CD14-positive monocyte (primary cell): ENCODE results near the gene TEX29. TPM values are rescaled to one million over a fixed set of nuclear protein-coding genes. Genes with fewer than 3 reads are reported as not detected.
A peak's percentile ranks its signal among the peaks of the same experiment; 100 is the strongest.

ENCODE experiments used
- DNase-seq, 3 donors: peaks; one replicate each; pipeline ENCODE4 v3.0.0-alpha.2; 2011 to 2022
- H2AFZ ChIP-seq: 2 replicates; pipeline ENCODE4 v1.6.0; 2012; ENCODE audit warnings: mild to moderate bottlenecking, low read depth, low read length, inconsistent platforms; ENCODE audit not compliant: insufficient read depth, poor library complexity, severe bottlenecking
- H3K27ac ChIP-seq, 2 donors: 1 replicate in 1 of 2; 2 replicates in 1 of 2; pipeline ENCODE4 v1.5.1; 2012 to 2013; ENCODE audit warnings: low read length in 2 of 2, control low read depth in 1 of 2, inconsistent platforms in 1 of 2, low read depth in 1 of 2, mild to moderate bottlenecking in 1 of 2
- H3K27me3 ChIP-seq, 2 donors: one replicate each; pipeline versions ENCODE4 v1.6.0 to v1.6.1; 2011 to 2013; ENCODE audit warnings: low read length in 2 of 2; ENCODE audit not compliant: control insufficient read depth in 2 of 2, insufficient read depth in 2 of 2
- H3K36me3 ChIP-seq, 2 donors: replicated peaks in 1 of 2; 1 replicate in 1 of 2; 2 replicates in 1 of 2; pipeline versions ENCODE4 v1.5.1 to v1.6.1; 2012 to 2013; ENCODE audit warnings: low read length in 2 of 2, control low read depth in 1 of 2, inconsistent platforms in 1 of 2, mild to moderate bottlenecking in 1 of 2; ENCODE audit not compliant: insufficient read depth in 2 of 2, control insufficient read depth in 1 of 2
- H3K4me1 ChIP-seq, 2 donors: 1 replicate in 1 of 2; 2 replicates in 1 of 2; pipeline versions ENCODE4 v1.5.1 to v1.6.1; 2012 to 2013; ENCODE audit warnings: low read length in 2 of 2, control low read depth in 1 of 2, inconsistent platforms in 1 of 2, mild to moderate bottlenecking in 1 of 2, moderate library complexity in 1 of 2; ENCODE audit not compliant: insufficient read depth in 2 of 2, control insufficient read depth in 1 of 2
- H3K4me2 ChIP-seq: replicated peaks from 2 replicates; pipeline ENCODE3; 2012; ENCODE audit warnings: low read length, moderate library complexity, mild to moderate bottlenecking; ENCODE audit not compliant: poor library complexity, severe bottlenecking; ENCODE audit errors: extremely low read depth
- H3K4me3 ChIP-seq, 3 experiments: fragments of 200-600 bp in 1 of 3; sonication (generic) in 1 of 3; replicated peaks in 1 of 3; 1 replicate in 2 of 3; 2 replicates in 1 of 3; pipeline ENCODE4 v1.5.1; 2011 to 2013; ENCODE audit warnings: low read length in 3 of 3, mild to moderate bottlenecking in 3 of 3, control low read depth in 2 of 3, low read depth in 2 of 3, inconsistent platforms in 1 of 3, moderate library complexity in 1 of 3
- H3K79me2 ChIP-seq: 2 replicates; pipeline ENCODE4 v1.6.0; 2012; ENCODE audit warnings: mild to moderate bottlenecking, control low read depth, inconsistent platforms, low read length, moderate library complexity; ENCODE audit not compliant: insufficient read depth
- H3K9ac ChIP-seq: 2 replicates; pipeline ENCODE4 v1.6.0; 2017; ENCODE audit warnings: low read length, mild to moderate bottlenecking; ENCODE audit not compliant: insufficient read depth, poor library complexity, severe bottlenecking
- H3K9me3 ChIP-seq, 2 donors: replicated peaks in 1 of 2; 1 replicate in 1 of 2; 2 replicates in 1 of 2; pipeline versions ENCODE4 v1.5.1 to v1.6.1; 2012 to 2013; ENCODE audit warnings: low read length in 2 of 2, control low read depth in 1 of 2; ENCODE audit not compliant: control insufficient read depth in 1 of 2, insufficient read depth in 1 of 2
- H4K20me1 ChIP-seq: 2 replicates; pipeline ENCODE4 v1.6.0; 2012; ENCODE audit warnings: mild to moderate bottlenecking, low read length, control low read depth, moderate library complexity; ENCODE audit not compliant: insufficient read depth
- H3K27ac Mint-ChIP-seq, 7 donors: one replicate each; pipeline ENCODE4 v1.8.0; 2020; ENCODE audit warnings: mild to moderate bottlenecking in 7 of 7, mixed read lengths in 7 of 7, moderate library complexity in 6 of 7, inconsistent platforms in 2 of 7
- H3K27me3 Mint-ChIP-seq, 3 donors: one replicate each; pipeline ENCODE4 v1.8.0; 2021 to 2022; ENCODE audit warnings: low read depth in 3 of 3, mild to moderate bottlenecking in 3 of 3, mixed read lengths in 3 of 3, moderate library complexity in 3 of 3, inconsistent platforms in 1 of 3
- H3K36me3 Mint-ChIP-seq, 2 donors: one replicate each; pipeline ENCODE4 v1.8.0; 2020; ENCODE audit warnings: mixed read lengths in 2 of 2, inconsistent platforms in 1 of 2, mild to moderate bottlenecking in 1 of 2
- H3K4me1 Mint-ChIP-seq: one replicate; pipeline ENCODE4 v1.8.0; 2020; ENCODE audit warnings: mild to moderate bottlenecking, mixed read lengths
- H3K4me3 Mint-ChIP-seq, 2 donors: one replicate each; pipeline ENCODE4 v1.8.0; 2020; ENCODE audit warnings: mild to moderate bottlenecking in 2 of 2, mixed read lengths in 2 of 2, moderate library complexity in 1 of 2
- H3K9me3 Mint-ChIP-seq, 7 donors: one replicate each; pipeline ENCODE4 v1.8.0; 2020 to 2022; ENCODE audit warnings: mixed read lengths in 7 of 7, mild to moderate bottlenecking in 6 of 7, moderate library complexity in 6 of 7, inconsistent platforms in 2 of 7
- CTCF ChIP-seq: fragments of 200-600 bp; IDR thresholded peaks from one replicate; pipeline ENCODE4 v1.8.0; 2022; ENCODE audit warnings: antibody characterized with exemption, mild to moderate bottlenecking
- WGBS: methylation state at CpG from one replicate; pipeline ENCODE4 v1.1.5; 2013; ENCODE audit warnings: missing lambda C conversion rate; ENCODE audit not compliant: insufficient coverage; 5-methylcytosine and 5-hydroxymethylcytosine counted together
- intact Hi-C, 2 donors: fragments of 100-400 bp; cut with micrococcal nuclease; formaldehyde crosslinking; loops; one replicate each; pipeline versions ENCODE4 v1.15.0 to v1.15.1; 2023
- polyA plus RNA-seq, 3 donors: library from polyadenylated mRNA; depleted of rRNA in 1 of 3; unstranded in 2 of 3; stranded (reverse) in 1 of 3; fragments of 300-500 nt in 2 of 3; fragments of >200 nt in 1 of 3; fragmentation: Illumina TruSeq in 2 of 3; gene quantifications; 1 replicate in 2 of 3; 2 replicates in 1 of 3; pipeline ENCODE4 v1.2.3, GENCODE V29; 2012 to 2021

TEX29 gene
- polyA plus RNA-seq, 3 donors: 0.27 to 0.29 TPM; not detected in 1

DNA sequence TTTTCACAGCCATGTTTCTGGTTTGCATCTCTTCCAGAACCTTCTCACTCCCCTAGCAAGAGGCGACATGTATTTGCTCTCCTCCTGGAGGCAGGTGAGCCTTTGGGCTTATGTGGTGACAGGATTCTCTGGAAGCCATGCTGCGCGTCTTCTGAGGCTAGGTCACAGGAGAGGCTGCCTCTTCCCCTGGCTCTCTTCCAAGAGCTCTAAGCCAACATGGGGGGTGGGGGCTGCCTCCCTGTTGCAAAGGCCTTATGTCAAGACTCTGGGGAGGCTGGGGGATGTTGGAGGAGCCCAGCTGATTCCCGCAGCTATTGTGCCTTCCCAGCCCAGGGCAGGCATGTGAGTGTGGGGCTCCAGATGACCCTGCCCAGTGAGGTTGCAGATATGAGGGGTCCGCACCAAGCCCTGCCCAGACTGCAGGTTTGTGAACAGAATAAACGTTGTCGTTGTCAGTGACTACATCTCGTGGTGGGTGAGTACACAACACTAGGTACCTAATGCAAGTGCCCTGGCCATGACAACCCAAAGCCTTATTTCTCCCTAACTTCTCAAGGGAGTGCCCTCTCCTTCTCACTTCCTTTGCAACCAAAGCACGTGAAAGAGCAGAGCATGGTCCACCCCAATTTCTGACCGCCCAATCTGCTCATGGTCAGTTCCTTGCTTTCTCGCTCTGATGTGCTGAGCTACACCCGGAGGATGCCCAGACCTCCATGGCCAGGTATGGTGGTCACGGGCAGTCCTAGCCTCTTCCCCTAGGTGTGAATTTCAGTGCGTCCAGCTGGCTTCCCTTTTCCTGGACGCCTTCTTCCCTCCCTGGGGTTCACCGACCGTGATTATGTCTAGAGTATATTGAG, 44.9 kb downstream of the TEX29 start:
- Mint-ChIP-seq H3K27me3 (peaks cover 0 to 8% (median 2%) of the 10 kb centered on the region in 3 donors), H3K9me3 (peaks cover 0 to 5% (median 2%) of the 10 kb centered on the region in 7 donors), H3K4me3 (no peak overlapping the region), H3K4me1 (no peaks in the 10 kb centered on the region), H3K36me3 (no peaks in the 10 kb centered on the region), H3K27ac (peak overlapping the region in 1 of 7 donors; percentile 64)
- H3K4me3 ChIP-seq: no peak overlapping the region
- no peak overlapping the region for H3K4me2 ChIP-seq
- DNase-seq: no peak
- H2AFZ ChIP-seq: no peak overlapping the region
- intact Hi-C loops: no loop called here
- H3K36me3 ChIP-seq: no peaks in the 10 kb centered on the region
- H3K27me3 ChIP-seq: no peaks in the 10 kb centered on the region
- H3K79me2 ChIP-seq: no peaks in the 10 kb centered on the region
- H3K9me3 ChIP-seq: no peaks in the 10 kb centered on the region
- H4K20me1 ChIP-seq: no peaks in the 10 kb centered on the region
- TF ChIP-seq CTCF: no peak
- 88% methylated on average over 12 of the region's 17 CpGs for WGBS
- H3K9ac ChIP-seq: no peak overlapping the region
- H3K4me1 ChIP-seq: no peaks in the 10 kb centered on the region
- H3K27ac ChIP-seq: no peak overlapping the region

GRCh38 chr13:111367340-111367739, 46.9 kb downstream of the TEX29 start:
- no peaks in the 10 kb centered on the region for H3K9me3 ChIP-seq
- Mint-ChIP-seq H3K9me3 (peaks cover 0 to 6% (median 4%) of the 10 kb centered on the region in 7 donors), H3K4me3 (no peak overlapping the region), H3K36me3 (no peaks in the 10 kb centered on the region), H3K27ac (no peak overlapping the region), H3K27me3 (peaks cover 2 to 4% (median 3%) of the 10 kb centered on the region in 3 donors), H3K4me1 (no peaks in the 10 kb centered on the region)
- no peak for TF ChIP-seq CTCF
- H3K4me1 ChIP-seq: no peaks in the 10 kb centered on the region
- H3K9ac ChIP-seq: no peak overlapping the region
- intact Hi-C loops: no loop called here
- H3K36me3 ChIP-seq: no peaks in the 10 kb centered on the region
- no peak overlapping the region for H2AFZ ChIP-seq
- no peak overlapping the region for H3K4me2 ChIP-seq
- H3K27ac ChIP-seq: no peak overlapping the region
- no peak overlapping the region for H3K4me3 ChIP-seq
- no peaks in the 10 kb centered on the region for H3K79me2 ChIP-seq
- WGBS: no CpG with 5 or more reads among the region's 2 CpGs
- DNase-seq: no peak
- H4K20me1 ChIP-seq: no peaks in the 10 kb centered on the region
- no peaks in the 10 kb centered on the region for H3K27me3 ChIP-seq
